ENCODE results near the gene NFILZ. TPM values are rescaled to one million over a fixed set of nuclear protein-coding genes. Genes with fewer than 3 reads are reported as not detected.
"Not testable (repeated sequence)": the region's sequence is repeated elsewhere in the genome, so short reads cannot be mapped to it uniquely, and the experiment has no call there.

Gene NFILZ
- total and polyA plus RNA-seq, 9 donors: not detected

- Histone ChIP-seq H3K4me1 (ENCODE audit: control insufficient read depth, insufficient read depth, low read length) (peaks cover 29% of the 10 kb centered on the region), H3K27ac (ENCODE audit: low read length) (no peak overlapping the region), H3K9me3 (replicated peaks; ENCODE audit: control insufficient read depth, low read depth, low read length) (no peaks in the 10 kb centered on the region), H3K4me3 (ENCODE audit: low read length) (no peak overlapping the region), H3K36me3 (ENCODE audit: control insufficient read depth, insufficient read depth, low read length) (peaks cover 3% of the 10 kb centered on the region), H3K27me3 (ENCODE audit: control insufficient read depth, insufficient read depth, low read length) (peaks cover 1% of the 10 kb centered on the region)
- WGBS (ENCODE audit: insufficient coverage): 25% methylated on average over 16 of the region's 18 CpGs
- no peak for DNase-seq
Observed at GRCh38 chr19:8611391-8611876, 19.0 kb upstream of the NFILZ start.

GRCh38 chr19:8611877-8612806 is 18.3 kb upstream of the NFILZ start:
- peak; percentile 81 for DNase-seq
- 17% methylated on average over 6 of the region's 12 CpGs for WGBS (ENCODE audit: insufficient coverage)
- peaks cover 29% of the 10 kb centered on the region for H3K4me1 ChIP-seq (ENCODE audit: control insufficient read depth, insufficient read depth, low read length)
- no peak overlapping the region for H3K27ac ChIP-seq (ENCODE audit: low read length)
- peaks cover under 1% of the 10 kb centered on the region for H3K36me3 ChIP-seq (ENCODE audit: control insufficient read depth, insufficient read depth, low read length)
- no peaks in the 10 kb centered on the region for H3K9me3 ChIP-seq (replicated peaks; ENCODE audit: control insufficient read depth, low read depth, low read length)
- no peak overlapping the region for H3K4me3 ChIP-seq (ENCODE audit: low read length)
- H3K27me3 ChIP-seq (ENCODE audit: control insufficient read depth, insufficient read depth, low read length): peaks cover 5% of the 10 kb centered on the region

GRCh38 chr19:8612807-8613171 is 17.6 kb upstream of the NFILZ start:
- 58% methylated on average over 3 of the region's 5 CpGs for WGBS (ENCODE audit: insufficient coverage)
- peaks cover 5% of the 10 kb centered on the region for H3K27me3 ChIP-seq (ENCODE audit: control insufficient read depth, insufficient read depth, low read length)
- DNase-seq: peak; percentile 28
- H3K9me3 ChIP-seq (replicated peaks; ENCODE audit: control insufficient read depth, low read depth, low read length): no peaks in the 10 kb centered on the region
- H3K27ac ChIP-seq (ENCODE audit: low read length): no peak overlapping the region
- H3K4me3 ChIP-seq (ENCODE audit: low read length): no peak overlapping the region
- peaks cover 29% of the 10 kb centered on the region for H3K4me1 ChIP-seq (ENCODE audit: control insufficient read depth, insufficient read depth, low read length)
- no peaks in the 10 kb centered on the region for H3K36me3 ChIP-seq (ENCODE audit: control insufficient read depth, insufficient read depth, low read length)

GRCh38 chr19:8614455-8614854 is 16.0 kb upstream of the NFILZ start:
- Histone ChIP-seq H3K27ac (ENCODE audit: low read length) (no peak overlapping the region), H3K9me3 (replicated peaks; ENCODE audit: control insufficient read depth, low read depth, low read length) (no peaks in the 10 kb centered on the region), H3K27me3 (ENCODE audit: control insufficient read depth, insufficient read depth, low read length) (peaks cover 5% of the 10 kb centered on the region), H3K36me3 (ENCODE audit: control insufficient read depth, insufficient read depth, low read length) (no peaks in the 10 kb centered on the region), H3K4me1 (ENCODE audit: control insufficient read depth, insufficient read depth, low read length) (peaks cover 19% of the 10 kb centered on the region), H3K4me3 (ENCODE audit: low read length) (no peak overlapping the region)
- no CpG with 5 or more reads among the region's 2 CpGs for WGBS (ENCODE audit: insufficient coverage)
- DNase-seq: no peak

DNA sequence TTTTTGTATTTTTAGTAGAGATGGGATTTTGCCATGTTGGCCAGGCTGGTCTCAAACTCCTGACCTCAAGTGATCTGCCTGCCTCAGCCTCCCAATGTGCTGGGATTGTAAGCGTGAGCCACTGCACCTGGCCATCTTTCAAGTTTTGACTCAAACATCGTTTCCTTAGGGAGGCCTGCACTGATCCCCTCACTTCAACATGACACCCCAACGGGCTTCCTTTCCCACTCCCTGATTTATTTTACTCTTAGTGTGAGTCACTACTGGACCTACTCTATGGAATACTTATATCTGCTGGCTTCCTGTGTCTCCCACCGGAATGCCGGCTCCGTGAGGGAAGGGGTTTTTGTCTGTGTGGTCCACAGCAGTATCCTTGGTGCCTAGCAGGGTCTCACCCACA is 15.4 kb upstream of the NFILZ start:
- Histone ChIP-seq H3K4me3 (ENCODE audit: low read length) (no peak overlapping the region), H3K27me3 (ENCODE audit: control insufficient read depth, insufficient read depth, low read length) (peaks cover 5% of the 10 kb centered on the region), H3K27ac (ENCODE audit: low read length) (no peak overlapping the region), H3K36me3 (ENCODE audit: control insufficient read depth, insufficient read depth, low read length) (no peaks in the 10 kb centered on the region), H3K9me3 (replicated peaks; ENCODE audit: control insufficient read depth, low read depth, low read length) (no peaks in the 10 kb centered on the region), H3K4me1 (ENCODE audit: control insufficient read depth, insufficient read depth, low read length) (peaks cover 14% of the 10 kb centered on the region)
- no peak for DNase-seq
- WGBS (ENCODE audit: insufficient coverage): no CpG with 5 or more reads among the region's 6 CpGs

GRCh38 chr19:8615813-8616596 is 14.4 kb upstream of the NFILZ start:
- WGBS (ENCODE audit: insufficient coverage): 48% methylated on average over 15 of the region's 23 CpGs
- DNase-seq: peak; percentile 65
- H3K27me3 ChIP-seq (ENCODE audit: control insufficient read depth, insufficient read depth, low read length): peaks cover 7% of the 10 kb centered on the region
- no peak overlapping the region for H3K4me3 ChIP-seq (ENCODE audit: low read length)
- H3K36me3 ChIP-seq (ENCODE audit: control insufficient read depth, insufficient read depth, low read length): no peaks in the 10 kb centered on the region
- no peaks in the 10 kb centered on the region for H3K9me3 ChIP-seq (replicated peaks; ENCODE audit: control insufficient read depth, low read depth, low read length)
- no peak overlapping the region for H3K27ac ChIP-seq (ENCODE audit: low read length)
- H3K4me1 ChIP-seq (ENCODE audit: control insufficient read depth, insufficient read depth, low read length): peaks cover 11% of the 10 kb centered on the region

GRCh38 chr19:8616861-8617260 is 13.6 kb upstream of the NFILZ start:
- no peak for DNase-seq
- no CpG with 5 or more reads among the region's 6 CpGs for WGBS (ENCODE audit: insufficient coverage)
- Histone ChIP-seq H3K27me3 (ENCODE audit: control insufficient read depth, insufficient read depth, low read length) (peaks cover 7% of the 10 kb centered on the region), H3K4me3 (ENCODE audit: low read length) (no peak overlapping the region), H3K4me1 (ENCODE audit: control insufficient read depth, insufficient read depth, low read length) (peaks cover 5% of the 10 kb centered on the region), H3K27ac (ENCODE audit: low read length) (no peak overlapping the region), H3K36me3 (ENCODE audit: control insufficient read depth, insufficient read depth, low read length) (no peaks in the 10 kb centered on the region), H3K9me3 (replicated peaks; ENCODE audit: control insufficient read depth, low read depth, low read length) (no peaks in the 10 kb centered on the region)

GRCh38 chr19:8617325-8617724 is 13.1 kb upstream of the NFILZ start:
- H3K9me3 ChIP-seq (replicated peaks; ENCODE audit: control insufficient read depth, low read depth, low read length); H3K36me3 ChIP-seq (ENCODE audit: control insufficient read depth, insufficient read depth, low read length); DNase-seq; H3K27ac ChIP-seq (ENCODE audit: low read length); H3K27me3 ChIP-seq (ENCODE audit: control insufficient read depth, insufficient read depth, low read length); H3K4me3 ChIP-seq (ENCODE audit: low read length); H3K4me1 ChIP-seq (ENCODE audit: control insufficient read depth, insufficient read depth, low read length): not testable (repeated sequence)
- WGBS (ENCODE audit: insufficient coverage): 61% methylated on average over 12 of the region's 15 CpGs

- no peak overlapping the region for H3K27ac ChIP-seq (ENCODE audit: low read length)
- H3K4me1 ChIP-seq (ENCODE audit: control insufficient read depth, insufficient read depth, low read length): no peaks in the 10 kb centered on the region
- no peak for DNase-seq
- no peaks in the 10 kb centered on the region for H3K9me3 ChIP-seq (replicated peaks; ENCODE audit: control insufficient read depth, low read depth, low read length)
- H3K36me3 ChIP-seq (ENCODE audit: control insufficient read depth, insufficient read depth, low read length): no peaks in the 10 kb centered on the region
- no peak overlapping the region for H3K4me3 ChIP-seq (ENCODE audit: low read length)
- 62% methylated on average over 3 of the region's 4 CpGs for WGBS (ENCODE audit: insufficient coverage)
- H3K27me3 ChIP-seq (ENCODE audit: control insufficient read depth, insufficient read depth, low read length): peaks cover 7% of the 10 kb centered on the region
Observed at GRCh38 chr19:8617984-8618383, 12.4 kb upstream of the NFILZ start.

DNA sequence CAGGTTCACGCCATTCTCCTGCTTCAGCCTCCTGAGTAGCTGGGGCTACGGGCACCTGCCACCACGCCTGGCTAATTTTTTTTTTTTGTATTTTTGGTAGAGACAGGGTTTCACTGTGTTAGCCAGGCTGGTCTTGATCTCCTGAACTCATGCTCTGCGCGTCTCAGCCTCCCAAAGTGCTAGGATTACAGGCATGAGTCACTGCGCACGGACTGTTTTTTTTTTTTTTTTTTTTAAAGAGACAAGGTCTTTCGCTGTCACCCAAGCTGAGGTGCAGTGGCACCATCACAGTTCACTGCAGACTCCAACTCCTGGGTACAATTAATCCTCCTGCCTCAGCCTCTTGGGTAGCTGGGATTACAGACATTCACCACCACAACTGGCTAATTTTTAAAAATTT is 11.7 kb upstream of the NFILZ start:
- H3K9me3 ChIP-seq (replicated peaks; ENCODE audit: control insufficient read depth, low read depth, low read length): no peaks in the 10 kb centered on the region
- H3K4me3 ChIP-seq (ENCODE audit: low read length): no peak overlapping the region
- DNase-seq: no peak
- no peaks in the 10 kb centered on the region for H3K36me3 ChIP-seq (ENCODE audit: control insufficient read depth, insufficient read depth, low read length)
- H3K27me3 ChIP-seq (ENCODE audit: control insufficient read depth, insufficient read depth, low read length): peaks cover 7% of the 10 kb centered on the region
- 53% methylated on average over 3 of the region's 8 CpGs for WGBS (ENCODE audit: insufficient coverage)
- H3K27ac ChIP-seq (ENCODE audit: low read length): no peak overlapping the region
- H3K4me1 ChIP-seq (ENCODE audit: control insufficient read depth, insufficient read depth, low read length): no peaks in the 10 kb centered on the region
